Measurements from ENCODE around the gene KDM4E. TPM values are rescaled to one million over a fixed set of nuclear protein-coding genes. Genes with fewer than 3 reads are reported as not detected.

KDM4E gene
- polyA plus RNA-seq, 6 donors from 2014 or later = not detected

Other genes with a start within 250 kb of the KDM4E start
- gene CWC15, start 51.7 kb upstream of the KDM4E start, polyA plus RNA-seq (ENCODE audit: low read depth in 6 of 6) = 10 to 100 TPM; 42.0 to 68.2 (median 56.8) TPM
- gene KDM4D, start 51.5 kb upstream of the KDM4E start, polyA plus RNA-seq (ENCODE audit: low read depth in 6 of 6) = 1 to 10 TPM in 4 of 6 donors, under 1 TPM in 2; 0.24 to 3.8 (median 1.4) TPM
- not detected for gene KDM4F, start 24.2 kb downstream of the KDM4E start, polyA plus RNA-seq (ENCODE audit: low read depth in 6 of 6)
- gene SRSF8, start 41.7 kb downstream of the KDM4E start, polyA plus RNA-seq (ENCODE audit: low read depth in 6 of 6) = 100 to 1,000 TPM in 5 of 6 donors, 10 to 100 TPM in 1; 93.9 to 128 (median 108) TPM
- 10 to 100 TPM in 5 of 6 donors, 1 to 10 TPM in 1; 3.8 to 25.1 (median 21.7) TPM for gene ENDOD1, start 64.6 kb downstream of the KDM4E start, polyA plus RNA-seq (ENCODE audit: low read depth in 6 of 6)
- gene SESN3, start 205.9 kb downstream of the KDM4E start, polyA plus RNA-seq (ENCODE audit: low read depth in 6 of 6) = 1 to 10 TPM; 2.1 to 3.4 (median 2.6) TPM